Right lobe of liver (tissue), 4 donors: ENCODE data around the gene ULK4.

Experiments used
- POLR2A ChIP-seq: fragments of 450-650 bp; IDR thresholded peaks from one replicate; pipeline ENCODE4 v1.6.1; 2017; ENCODE audit warnings: antibody characterized with exemption, mild to moderate bottlenecking
- TF ChIP-seq, protein P1 (sequence below), 4 donors: fragments of 200-600 bp in 3 of 4; fragments of 450-650 bp in 1 of 4; IDR thresholded peaks; one replicate each; pipeline versions ENCODE4 v1.5.1 to v1.8.0; 2016 to 2022; ENCODE audit warnings: antibody characterized with exemption in 4 of 4, mild to moderate bottlenecking in 2 of 4
- donor health status: DM: no; HTN: no; CAD: no.
- donor health status: DM: no; HTN: no; CAD: no.
- donor health status: DM: no; HTN: yes; CAD: no.

DNA sequence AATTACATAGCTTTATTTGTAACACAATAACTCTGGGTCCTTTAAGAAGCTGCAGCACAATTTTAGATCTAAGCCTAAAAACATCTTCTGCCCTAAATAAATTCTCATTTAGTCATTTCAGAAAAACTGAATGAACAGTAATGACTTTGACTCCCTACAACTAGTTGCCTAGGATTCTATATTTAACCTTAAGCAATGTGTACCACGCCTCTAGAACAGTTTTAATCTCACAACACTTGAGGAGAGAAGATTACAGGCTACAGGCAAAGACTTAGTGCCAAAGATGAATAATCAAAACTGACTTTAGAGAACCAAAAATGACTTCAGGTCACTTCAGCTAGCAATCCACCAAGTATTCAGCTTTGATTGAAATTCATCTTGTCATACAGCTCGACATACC lies 192.8 kb downstream of the ULK4 start:
- TF ChIP-seq POLR2A = no peak
- TF ChIP-seq, protein P1, sequence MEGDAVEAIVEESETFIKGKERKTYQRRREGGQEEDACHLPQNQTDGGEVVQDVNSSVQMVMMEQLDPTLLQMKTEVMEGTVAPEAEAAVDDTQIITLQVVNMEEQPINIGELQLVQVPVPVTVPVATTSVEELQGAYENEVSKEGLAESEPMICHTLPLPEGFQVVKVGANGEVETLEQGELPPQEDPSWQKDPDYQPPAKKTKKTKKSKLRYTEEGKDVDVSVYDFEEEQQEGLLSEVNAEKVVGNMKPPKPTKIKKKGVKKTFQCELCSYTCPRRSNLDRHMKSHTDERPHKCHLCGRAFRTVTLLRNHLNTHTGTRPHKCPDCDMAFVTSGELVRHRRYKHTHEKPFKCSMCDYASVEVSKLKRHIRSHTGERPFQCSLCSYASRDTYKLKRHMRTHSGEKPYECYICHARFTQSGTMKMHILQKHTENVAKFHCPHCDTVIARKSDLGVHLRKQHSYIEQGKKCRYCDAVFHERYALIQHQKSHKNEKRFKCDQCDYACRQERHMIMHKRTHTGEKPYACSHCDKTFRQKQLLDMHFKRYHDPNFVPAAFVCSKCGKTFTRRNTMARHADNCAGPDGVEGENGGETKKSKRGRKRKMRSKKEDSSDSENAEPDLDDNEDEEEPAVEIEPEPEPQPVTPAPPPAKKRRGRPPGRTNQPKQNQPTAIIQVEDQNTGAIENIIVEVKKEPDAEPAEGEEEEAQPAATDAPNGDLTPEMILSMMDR (IDR thresholded peaks at IDR 0.05) = no peak
